HCT116 (cell line): ENCODE results near the gene TSPOAP1. TPM values are rescaled to one million over a fixed set of nuclear protein-coding genes. Genes with fewer than 3 reads are reported as not detected.

Source experiments
- ATAC-seq: fragments of 200-7000 bp; cut with Tn5 transposase; 2 replicates; pipeline ENCODE4 v1.9.1; 2020; ENCODE audit warnings: mild to moderate bottlenecking, moderate library complexity
- BruUV-seq: library from RNA; stranded (reverse); fragments of 400-500 nt; replicated peaks from 2 replicates; lab custom pipeline; 2021; lab: Mats Ljungman, UMichigan
- CTCF ChIA-PET: fragments of 300-600 bp; sonication (Branson Sonifier 250); formaldehyde crosslinking; loops from one replicate; lab custom pipeline; 2021; ENCODE audit warnings: antibody characterized with exemption; lab: Charles Lee
- POLR2A ChIA-PET: fragments of 300-600, 350-600 bp; sonication (Branson Sonifier 250); formaldehyde crosslinking; loops from one replicate; lab custom pipeline; 2021; ENCODE audit warnings: antibody characterized with exemption; lab: Charles Lee
- RAD21 ChIA-PET, 2 experiments: fragments of 300-600 bp; sonication (Branson Sonifier 250); formaldehyde crosslinking; loops; one replicate each; lab custom pipeline; 2023; ENCODE audit warnings: low total read pairs in 2 of 2; ENCODE audit not compliant: uncharacterized antibody in 2 of 2, unreplicated experiment in 2 of 2, low non-redundant PET in 1 of 2; lab: Charles Lee
- DNase-seq: peaks from one replicate; pipeline ENCODE4 v3.0.0-alpha.2; 2010; ENCODE audit warnings: low read depth, low spot score
- H2AFZ ChIP-seq: fragments of 200-600 bp; shearing (Covaris generic), sonication (generic); 2 replicates; pipeline ENCODE4 v1.6.1; 2017; ENCODE audit warnings: low read depth, mixed run types, mixed read lengths, antibody characterized with exemption, low read length; ENCODE audit not compliant: poor library complexity, severe bottlenecking
- H3K27ac ChIP-seq: 2 replicates; pipeline ENCODE4 v1.5.1; 2012; ENCODE audit warnings: low read depth, low read length
- H3K27me3 ChIP-seq: fragments of 200-600 bp; sonication (generic); 2 replicates; pipeline ENCODE4 v1.6.1; 2016; ENCODE audit warnings: mixed run types, low read length, mixed read lengths; ENCODE audit not compliant: insufficient read depth
- H3K36me3 ChIP-seq, 2 experiments: fragments of 200-500 bp in 1 of 2; fragments of 200-600 bp in 1 of 2; sonication (Bioruptor generic) in 1 of 2; sonication (generic) in 1 of 2; 2 replicates each; pipeline versions ENCODE4 v1.5.1 to v1.6.1; 2014 to 2016; ENCODE audit warnings: low read length in 2 of 2, inconsistent platforms in 1 of 2, mixed read lengths in 1 of 2, mixed run types in 1 of 2; ENCODE audit not compliant: insufficient read depth in 2 of 2, control insufficient read depth in 1 of 2
- H3K4me1 ChIP-seq, 2 experiments: fragments of 200-600 bp in 1 of 2; sonication (generic) in 1 of 2; 2 replicates each; pipeline versions ENCODE4 v1.5.1 to v1.6.1; 2012 to 2017; ENCODE audit warnings: low read length in 2 of 2, inconsistent platforms in 1 of 2, mild to moderate bottlenecking in 1 of 2, mixed read lengths in 1 of 2, mixed run types in 1 of 2, moderate library complexity in 1 of 2; ENCODE audit not compliant: insufficient read depth in 2 of 2, control insufficient read depth in 1 of 2
- H3K4me2 ChIP-seq: fragments of 200-600 bp; sonication (generic); 2 replicates; pipeline ENCODE4 v1.6.1; 2017; ENCODE audit warnings: mixed run types, low read length, mixed read lengths
- H3K4me3 ChIP-seq, 2 experiments: fragments of 200-600 bp in 1 of 2; sonication (generic) in 1 of 2; replicated peaks in 1 of 2; 2 replicates each; pipeline ENCODE4 v1.5.1; 2011 to 2016; ENCODE audit warnings: low read length in 2 of 2, control low read depth in 1 of 2, low read depth in 1 of 2, mild to moderate bottlenecking in 1 of 2, mixed read lengths in 1 of 2, mixed run types in 1 of 2
- H3K79me2 ChIP-seq: fragments of 200-600 bp; sonication (generic); 2 replicates; pipeline ENCODE4 v1.6.1; 2017; ENCODE audit warnings: mild to moderate bottlenecking, mixed run types, low read length, moderate library complexity, mixed read lengths; ENCODE audit not compliant: insufficient read depth
- H3K9ac ChIP-seq: fragments of 200-600 bp; sonication (generic); 2 replicates; pipeline ENCODE4 v1.6.1; 2016; ENCODE audit warnings: low read length, mixed read lengths
- H3K9me2 ChIP-seq: fragments of 200-600 bp; sonication (generic), shearing (Covaris generic); 2 replicates; pipeline ENCODE4 v1.6.1; 2017; ENCODE audit warnings: mixed run types, mild to moderate bottlenecking, moderate library complexity; ENCODE audit not compliant: insufficient read depth
- H3K9me3 ChIP-seq, 2 experiments: fragments of 200-500 bp in 1 of 2; fragments of 200-600 bp in 1 of 2; sonication (Bioruptor generic) in 1 of 2; sonication (generic) in 1 of 2; 2 replicates each; pipeline ENCODE4 v1.6.1; 2014 to 2017; ENCODE audit warnings: low read length in 2 of 2, mixed read lengths in 2 of 2, inconsistent platforms in 1 of 2, low read depth in 1 of 2, mild to moderate bottlenecking in 1 of 2, mixed run types in 1 of 2, moderate library complexity in 1 of 2; ENCODE audit not compliant: control insufficient read depth in 1 of 2, insufficient read depth in 1 of 2
- H4K20me1 ChIP-seq: fragments of 200-600 bp; sonication (generic), shearing (Covaris generic); 2 replicates; pipeline ENCODE4 v1.6.1; 2017; ENCODE audit warnings: mixed run types, mild to moderate bottlenecking, moderate library complexity; ENCODE audit not compliant: insufficient read depth
- ATF3 ChIP-seq: IDR thresholded peaks from 2 replicates; pipeline ENCODE4 v1.6.1; 2012
- CBX3 ChIP-seq: IDR thresholded peaks from 2 replicates; pipeline ENCODE4 v1.6.1; 2012; ENCODE audit warnings: low read depth
- CEBPB ChIP-seq: IDR thresholded peaks from 2 replicates; pipeline ENCODE4 v1.6.1; 2012; ENCODE audit warnings: low read depth
- EGR1 ChIP-seq: IDR thresholded peaks from 2 replicates; pipeline ENCODE4 v1.6.1; 2012; ENCODE audit warnings: low read depth
- ELF1 ChIP-seq: IDR thresholded peaks from 2 replicates; pipeline ENCODE4 v1.6.1; 2012; ENCODE audit warnings: low read depth, borderline replicate concordance
- JUND ChIP-seq: IDR thresholded peaks from 2 replicates; pipeline ENCODE4 v1.6.1; 2012
- POLR2A ChIP-seq: IDR thresholded peaks from 2 replicates; pipeline ENCODE4 v1.7.0; 2011; ENCODE audit warnings: borderline replicate concordance; ENCODE audit not compliant: insufficient read depth, insufficient read length; ENCODE audit errors: extremely low read depth
- POLR2AphosphoS5 ChIP-seq: IDR thresholded peaks from 2 replicates; pipeline ENCODE4 v1.6.1; 2011; ENCODE audit warnings: mild to moderate bottlenecking, low read depth, low read length, moderate library complexity
- SIN3A ChIP-seq: IDR thresholded peaks from 2 replicates; pipeline ENCODE4 v1.6.1; 2012; ENCODE audit warnings: low read depth
- SP1 ChIP-seq: IDR thresholded peaks from 2 replicates; pipeline ENCODE4 v1.6.1; 2012; ENCODE audit warnings: low read depth
- TCF7L2 ChIP-seq: IDR thresholded peaks from 2 replicates; pipeline ENCODE4 v1.7.0; 2011; ENCODE audit warnings: borderline replicate concordance, inconsistent platforms; ENCODE audit not compliant: insufficient read depth, insufficient read length; ENCODE audit errors: extremely low read depth
- YY1 ChIP-seq: IDR thresholded peaks from 2 replicates; pipeline ENCODE4 v1.6.1; 2011; ENCODE audit warnings: low read length, low read depth, moderate library complexity, mild to moderate bottlenecking; ENCODE audit not compliant: insufficient replicate concordance; ENCODE audit errors: extremely low read depth
- ZFX ChIP-seq: fragments of 450-650 bp; IDR thresholded peaks from 2 replicates; pipeline ENCODE4 v1.6.1; 2017
- intact Hi-C: fragments of 100-400 bp; cut with micrococcal nuclease; formaldehyde crosslinking; loops from 2 replicates; pipeline ENCODE4 v1.10.0; 2022
- total RNA-seq: library from RNA; stranded (reverse); gene quantifications from one replicate; pipeline ENCODE4 v1.2.1, GENCODE V29; 2021; ENCODE audit not compliant: unreplicated experiment
- TF ChIP-seq, protein P1 (sequence below), 3 experiments: fragments of 200-600 bp in 1 of 3; sonication (generic) in 1 of 3; IDR thresholded peaks in 2 of 3; conservative IDR thresholded peaks in 1 of 3; 2 replicates each; pipeline ENCODE4 v1.5.1; 2012 to 2017; ENCODE audit warnings: low read depth in 2 of 3, low read length in 2 of 3, antibody characterized with exemption in 1 of 3, borderline replicate concordance in 1 of 3, control low read depth in 1 of 3, mild to moderate bottlenecking in 1 of 3, mixed read lengths in 1 of 3, mixed run types in 1 of 3, moderate library complexity in 1 of 3; ENCODE audit not compliant: insufficient read depth in 1 of 3
- TF ChIP-seq, protein P2 (sequence below): IDR thresholded peaks from 2 replicates; pipeline ENCODE4 v1.6.1; 2012; ENCODE audit warnings: low read depth
- TF ChIP-seq, protein P3 (sequence below): IDR thresholded peaks from 2 replicates; pipeline ENCODE4 v1.6.1; 2011; ENCODE audit warnings: mild to moderate bottlenecking, low read length, moderate library complexity; ENCODE audit not compliant: insufficient replicate concordance; ENCODE audit errors: extremely low read depth

The TSPOAP1 gene
- total RNA-seq, 1 experiment from 2014 or later, result 0.27 TPM

DNA sequence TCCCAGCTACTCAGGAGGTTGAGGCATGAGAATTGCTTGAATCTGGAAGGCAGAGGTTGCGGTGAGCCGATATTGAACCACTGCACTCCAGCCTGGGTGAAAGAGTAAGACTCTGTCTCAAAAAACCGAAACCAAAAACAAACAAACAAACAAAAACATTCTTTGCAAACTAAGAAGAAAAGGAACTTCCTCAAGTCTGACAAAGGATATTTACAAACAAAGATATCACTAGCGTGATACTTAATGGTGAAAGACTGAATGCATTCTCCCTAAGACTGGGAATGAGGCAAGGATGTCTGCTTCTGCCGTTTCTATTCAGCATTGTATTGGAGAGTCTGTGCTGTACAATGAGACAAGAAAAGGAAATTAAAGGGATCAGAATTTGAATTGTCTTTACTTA, 37.3 kb downstream of the TSPOAP1 start:
- Histone ChIP-seq H3K4me1 (0 out of 4 replicates have a peak, but pooled peaks cover 0 to 3% of the 10 kb centered on the region in 2 experiments), H2AFZ (no peak overlapping the region), H3K27me3 (no peaks in the 10 kb centered on the region), H3K9ac (no peak overlapping the region), H3K4me2 (no peak overlapping the region), H3K9me2 (no peaks in the 10 kb centered on the region), H3K36me3 (no peaks in the 10 kb centered on the region), H3K4me3 (no peak overlapping the region), H3K9me3 (no peaks in the 10 kb centered on the region), H3K27ac (no peak overlapping the region), H3K79me2 (no peaks in the 10 kb centered on the region), H4K20me1 (no peaks in the 10 kb centered on the region)
- no peak for ATAC-seq
- ChIA-PET CTCF (no interaction called here), POLR2A (no interaction called here), RAD21 (no interaction called here)
- intact Hi-C loops, result no loop called here
- DNase-seq, result no peak
- TF ChIP-seq, protein P1, sequence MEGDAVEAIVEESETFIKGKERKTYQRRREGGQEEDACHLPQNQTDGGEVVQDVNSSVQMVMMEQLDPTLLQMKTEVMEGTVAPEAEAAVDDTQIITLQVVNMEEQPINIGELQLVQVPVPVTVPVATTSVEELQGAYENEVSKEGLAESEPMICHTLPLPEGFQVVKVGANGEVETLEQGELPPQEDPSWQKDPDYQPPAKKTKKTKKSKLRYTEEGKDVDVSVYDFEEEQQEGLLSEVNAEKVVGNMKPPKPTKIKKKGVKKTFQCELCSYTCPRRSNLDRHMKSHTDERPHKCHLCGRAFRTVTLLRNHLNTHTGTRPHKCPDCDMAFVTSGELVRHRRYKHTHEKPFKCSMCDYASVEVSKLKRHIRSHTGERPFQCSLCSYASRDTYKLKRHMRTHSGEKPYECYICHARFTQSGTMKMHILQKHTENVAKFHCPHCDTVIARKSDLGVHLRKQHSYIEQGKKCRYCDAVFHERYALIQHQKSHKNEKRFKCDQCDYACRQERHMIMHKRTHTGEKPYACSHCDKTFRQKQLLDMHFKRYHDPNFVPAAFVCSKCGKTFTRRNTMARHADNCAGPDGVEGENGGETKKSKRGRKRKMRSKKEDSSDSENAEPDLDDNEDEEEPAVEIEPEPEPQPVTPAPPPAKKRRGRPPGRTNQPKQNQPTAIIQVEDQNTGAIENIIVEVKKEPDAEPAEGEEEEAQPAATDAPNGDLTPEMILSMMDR (IDR thresholded peaks at IDR 0.05 in 2 of 3, conservative IDR thresholded peaks at IDR 0.05 in 1 of 3; ENCODE audit: borderline replicate concordance in 1 of 3, insufficient read depth in 1 of 3, low read depth in 2 of 3, low read length in 2 of 3), result no peak
- no peak for TF ChIP-seq SIN3A
- TF ChIP-seq, protein P2, sequence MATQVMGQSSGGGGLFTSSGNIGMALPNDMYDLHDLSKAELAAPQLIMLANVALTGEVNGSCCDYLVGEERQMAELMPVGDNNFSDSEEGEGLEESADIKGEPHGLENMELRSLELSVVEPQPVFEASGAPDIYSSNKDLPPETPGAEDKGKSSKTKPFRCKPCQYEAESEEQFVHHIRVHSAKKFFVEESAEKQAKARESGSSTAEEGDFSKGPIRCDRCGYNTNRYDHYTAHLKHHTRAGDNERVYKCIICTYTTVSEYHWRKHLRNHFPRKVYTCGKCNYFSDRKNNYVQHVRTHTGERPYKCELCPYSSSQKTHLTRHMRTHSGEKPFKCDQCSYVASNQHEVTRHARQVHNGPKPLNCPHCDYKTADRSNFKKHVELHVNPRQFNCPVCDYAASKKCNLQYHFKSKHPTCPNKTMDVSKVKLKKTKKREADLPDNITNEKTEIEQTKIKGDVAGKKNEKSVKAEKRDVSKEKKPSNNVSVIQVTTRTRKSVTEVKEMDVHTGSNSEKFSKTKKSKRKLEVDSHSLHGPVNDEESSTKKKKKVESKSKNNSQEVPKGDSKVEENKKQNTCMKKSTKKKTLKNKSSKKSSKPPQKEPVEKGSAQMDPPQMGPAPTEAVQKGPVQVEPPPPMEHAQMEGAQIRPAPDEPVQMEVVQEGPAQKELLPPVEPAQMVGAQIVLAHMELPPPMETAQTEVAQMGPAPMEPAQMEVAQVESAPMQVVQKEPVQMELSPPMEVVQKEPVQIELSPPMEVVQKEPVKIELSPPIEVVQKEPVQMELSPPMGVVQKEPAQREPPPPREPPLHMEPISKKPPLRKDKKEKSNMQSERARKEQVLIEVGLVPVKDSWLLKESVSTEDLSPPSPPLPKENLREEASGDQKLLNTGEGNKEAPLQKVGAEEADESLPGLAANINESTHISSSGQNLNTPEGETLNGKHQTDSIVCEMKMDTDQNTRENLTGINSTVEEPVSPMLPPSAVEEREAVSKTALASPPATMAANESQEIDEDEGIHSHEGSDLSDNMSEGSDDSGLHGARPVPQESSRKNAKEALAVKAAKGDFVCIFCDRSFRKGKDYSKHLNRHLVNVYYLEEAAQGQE, result no peak
- TF ChIP-seq EGR1, result no peak
- no peak for TF ChIP-seq POLR2A
- TF ChIP-seq CBX3, result no peak
- no peak for TF ChIP-seq TCF7L2
- no peak for TF ChIP-seq SP1
- TF ChIP-seq, protein P3, sequence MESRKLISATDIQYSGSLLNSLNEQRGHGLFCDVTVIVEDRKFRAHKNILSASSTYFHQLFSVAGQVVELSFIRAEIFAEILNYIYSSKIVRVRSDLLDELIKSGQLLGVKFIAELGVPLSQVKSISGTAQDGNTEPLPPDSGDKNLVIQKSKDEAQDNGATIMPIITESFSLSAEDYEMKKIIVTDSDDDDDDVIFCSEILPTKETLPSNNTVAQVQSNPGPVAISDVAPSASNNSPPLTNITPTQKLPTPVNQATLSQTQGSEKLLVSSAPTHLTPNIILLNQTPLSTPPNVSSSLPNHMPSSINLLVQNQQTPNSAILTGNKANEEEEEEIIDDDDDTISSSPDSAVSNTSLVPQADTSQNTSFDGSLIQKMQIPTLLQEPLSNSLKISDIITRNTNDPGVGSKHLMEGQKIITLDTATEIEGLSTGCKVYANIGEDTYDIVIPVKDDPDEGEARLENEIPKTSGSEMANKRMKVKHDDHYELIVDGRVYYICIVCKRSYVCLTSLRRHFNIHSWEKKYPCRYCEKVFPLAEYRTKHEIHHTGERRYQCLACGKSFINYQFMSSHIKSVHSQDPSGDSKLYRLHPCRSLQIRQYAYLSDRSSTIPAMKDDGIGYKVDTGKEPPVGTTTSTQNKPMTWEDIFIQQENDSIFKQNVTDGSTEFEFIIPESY, result no peak
- no peak for TF ChIP-seq JUND
- no peak for TF ChIP-seq ZFX
- TF ChIP-seq ATF3, result no peak
- TF ChIP-seq POLR2AphosphoS5, result no peak
- TF ChIP-seq ELF1, result no peak
- TF ChIP-seq YY1, result no peak
- no peak for TF ChIP-seq CEBPB
- no TSS peak for BruUV-seq
